Loucy (cell line): Measurements from ENCODE around the gene MDGA2.

Source experiments
- H2AFZ ChIP-seq: fragments of 200-600 bp; sonication (generic); 2 replicates; pipeline ENCODE4 v1.6.0; 2016; ENCODE audit warnings: antibody characterized with exemption, mild to moderate bottlenecking, low read length, moderate library complexity
- H3F3A ChIP-seq: fragments of 200-600 bp; 2 replicates; pipeline ENCODE4 v1.6.0; 2016; ENCODE audit warnings: antibody characterized with exemption, low read depth, mild to moderate bottlenecking
- H3K27me3 ChIP-seq: fragments of 200-600 bp; sonication (generic); 2 replicates; pipeline ENCODE4 v1.6.1; 2014; ENCODE audit warnings: low read length, mild to moderate bottlenecking; ENCODE audit not compliant: insufficient read depth, poor library complexity, severe bottlenecking
- H3K36me3 ChIP-seq: fragments of 200-600 bp; sonication (generic); 2 replicates; pipeline ENCODE4 v1.6.1; 2016; ENCODE audit warnings: low read length; ENCODE audit not compliant: insufficient read depth
- H3K4me1 ChIP-seq: fragments of 200-600 bp; sonication (generic); 2 replicates; pipeline ENCODE4 v1.5.1; 2014; ENCODE audit warnings: low read length, mild to moderate bottlenecking; ENCODE audit not compliant: insufficient read depth, poor library complexity, severe bottlenecking
- H3K4me2 ChIP-seq: fragments of 200-600 bp; sonication (generic); 2 replicates; pipeline ENCODE4 v1.6.0; 2014; ENCODE audit warnings: antibody characterized with exemption, low read length, low read depth, mild to moderate bottlenecking; ENCODE audit not compliant: poor library complexity, severe bottlenecking
- H3K4me3 ChIP-seq: fragments of 200-600 bp; sonication (generic); 2 replicates; pipeline ENCODE4 v1.5.1; 2014; ENCODE audit warnings: low read length, mild to moderate bottlenecking, mixed read lengths; ENCODE audit not compliant: poor library complexity, severe bottlenecking
- H3K79me2 ChIP-seq: fragments of 200-600 bp; sonication (generic); 2 replicates; pipeline ENCODE4 v1.6.1; 2014; ENCODE audit warnings: low read length; ENCODE audit not compliant: insufficient read depth
- H3K9ac ChIP-seq: fragments of 200-600 bp; sonication (generic); 2 replicates; pipeline ENCODE4 v1.6.0; 2014; ENCODE audit warnings: mild to moderate bottlenecking, low read depth, low read length, moderate library complexity; ENCODE audit not compliant: poor library complexity, severe bottlenecking
- H3K9me2 ChIP-seq: fragments of 200-600 bp; sonication (generic); replicated peaks from 2 replicates; pipeline ENCODE4 v1.6.1; 2016; ENCODE audit warnings: low read depth, low read length, mixed read lengths
- H3K9me3 ChIP-seq: fragments of 200-600 bp; sonication (generic); 2 replicates; pipeline ENCODE4 v1.6.1; 2014; ENCODE audit warnings: mild to moderate bottlenecking, antibody characterized with exemption, low read length, low read depth; ENCODE audit not compliant: insufficient read depth
- H4K20me1 ChIP-seq: fragments of 200-600 bp; sonication (generic); 2 replicates; pipeline ENCODE4 v1.6.0; 2014; ENCODE audit warnings: antibody characterized with exemption, low read length, mild to moderate bottlenecking; ENCODE audit not compliant: insufficient read depth, poor library complexity, severe bottlenecking
- CTCF ChIP-seq: fragments of 200-600 bp; sonication (generic); conservative IDR thresholded peaks from 2 replicates; pipeline ENCODE4 v1.5.1; 2014; ENCODE audit warnings: mild to moderate bottlenecking, antibody characterized with exemption, low read length
- EZH2phosphoT487 ChIP-seq: fragments of 200-600 bp; IDR thresholded peaks from 2 replicates; pipeline ENCODE4 v1.6.1; 2018; ENCODE audit warnings: antibody characterized with exemption, mild to moderate bottlenecking, moderate library complexity, borderline replicate concordance

Gene MDGA2

GRCh38 chr14:47471075-47471474 lies 204.3 kb downstream of the MDGA2 start:
- Histone ChIP-seq H3K9ac (no peak overlapping the region), H3K36me3 (no peaks in the 10 kb centered on the region), H3K27me3 (no peaks in the 10 kb centered on the region), H3K4me3 (no peak overlapping the region), H3K9me3 (no peaks in the 10 kb centered on the region), H3K79me2 (no peaks in the 10 kb centered on the region), H3K9me2 (no peaks in the 10 kb centered on the region), H3K4me2 (no peak overlapping the region), H3F3A (no peaks in the 10 kb centered on the region), H2AFZ (no peak overlapping the region), H3K4me1 (no peaks in the 10 kb centered on the region), H4K20me1 (no peaks in the 10 kb centered on the region)
- TF ChIP-seq CTCF (no peak), EZH2phosphoT487 (no peak)

GRCh38 chr14:47466916-47467315 lies 208.5 kb downstream of the MDGA2 start:
- H3K4me3 ChIP-seq = no peak overlapping the region
- TF ChIP-seq EZH2phosphoT487 = no peak
- no peak for TF ChIP-seq CTCF
- no peaks in the 10 kb centered on the region for H3K9me2 ChIP-seq
- H3F3A ChIP-seq = no peaks in the 10 kb centered on the region
- H3K4me1 ChIP-seq = no peaks in the 10 kb centered on the region
- H3K27me3 ChIP-seq = no peaks in the 10 kb centered on the region
- H3K9ac ChIP-seq = no peak overlapping the region
- no peaks in the 10 kb centered on the region for H3K79me2 ChIP-seq
- no peaks in the 10 kb centered on the region for H4K20me1 ChIP-seq
- H2AFZ ChIP-seq = no peak overlapping the region
- H3K9me3 ChIP-seq = no peaks in the 10 kb centered on the region
- no peaks in the 10 kb centered on the region for H3K36me3 ChIP-seq
- no peak overlapping the region for H3K4me2 ChIP-seq

- no peak overlapping the region for H3K9ac ChIP-seq
- H3K27me3 ChIP-seq = no peaks in the 10 kb centered on the region
- H4K20me1 ChIP-seq = no peaks in the 10 kb centered on the region
- H3K9me2 ChIP-seq = no peaks in the 10 kb centered on the region
- H3K79me2 ChIP-seq = no peaks in the 10 kb centered on the region
- H3K4me3 ChIP-seq = no peak overlapping the region
- no peaks in the 10 kb centered on the region for H3K4me1 ChIP-seq
- no peaks in the 10 kb centered on the region for H3K36me3 ChIP-seq
- TF ChIP-seq EZH2phosphoT487 = no peak
- TF ChIP-seq CTCF = no peak
- no peaks in the 10 kb centered on the region for H3F3A ChIP-seq
- H2AFZ ChIP-seq = no peak overlapping the region
- no peak overlapping the region for H3K4me2 ChIP-seq
- H3K9me3 ChIP-seq = no peaks in the 10 kb centered on the region
Observed at GRCh38 chr14:47454025-47454424, 221.4 kb downstream of the MDGA2 start.
